ENCODE data around the gene NRP2. TPM values are rescaled to one million over a fixed set of nuclear protein-coding genes. Genes with fewer than 3 reads are reported as not detected.

NRP2 gene
- total RNA-seq, 2 donors from 2014 or later: 69.7 to 92.4 TPM

DNA sequence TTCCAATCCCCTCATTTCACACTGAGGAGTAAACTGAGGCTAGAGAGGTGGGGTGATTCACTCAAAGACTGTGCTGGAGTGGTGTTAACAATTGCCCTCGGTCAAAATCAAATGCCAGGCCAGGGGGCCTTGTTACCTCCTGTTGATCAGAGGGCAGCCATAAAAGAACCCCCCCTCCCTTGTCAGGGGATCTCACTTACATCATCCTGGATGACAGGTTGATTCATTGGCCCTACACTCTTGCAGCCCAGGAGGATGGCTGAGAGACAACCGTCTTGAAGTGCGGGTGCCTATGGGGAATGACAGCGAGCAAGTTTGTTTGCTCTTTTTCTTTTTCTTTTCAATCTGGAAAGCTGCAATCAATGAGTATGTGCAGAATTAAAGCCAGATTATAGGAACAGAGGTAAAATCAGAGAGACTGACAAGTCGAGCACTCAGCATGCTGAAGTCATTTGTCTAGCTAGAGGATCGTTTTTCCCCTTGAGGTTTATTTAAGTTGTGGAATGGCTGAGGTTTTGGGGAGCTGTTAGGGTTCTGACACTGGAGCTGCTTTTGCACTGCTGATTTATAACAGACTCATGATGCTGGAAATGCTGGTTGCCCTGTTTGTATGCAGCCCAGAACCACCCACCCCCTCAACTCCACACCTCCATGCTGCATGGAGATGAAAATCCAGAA lies 26.4 kb upstream of the NRP2 start:
- Histone ChIP-seq H3K4me1 (ENCODE audit: control insufficient read depth, insufficient read depth, low read length) (no peaks in the 10 kb centered on the region), H3K9ac (ENCODE audit: extremely low read depth, low read length, poor library complexity, severe bottlenecking) (no peak overlapping the region), H3K4me3 (ENCODE audit: low read length) (no peak overlapping the region), H3K27me3 (ENCODE audit: control insufficient read depth, insufficient read depth, low read length, poor library complexity, severe bottlenecking) (peaks cover 31% of the 10 kb centered on the region), H3K36me3 (ENCODE audit: control insufficient read depth, insufficient read depth, low read length) (no peaks in the 10 kb centered on the region), H3K27ac (ENCODE audit: low read depth, low read length) (no peak overlapping the region), H3K9me3 (ENCODE audit: control insufficient read depth, low read length) (no peaks in the 10 kb centered on the region)
- TF ChIP-seq, protein P1, sequence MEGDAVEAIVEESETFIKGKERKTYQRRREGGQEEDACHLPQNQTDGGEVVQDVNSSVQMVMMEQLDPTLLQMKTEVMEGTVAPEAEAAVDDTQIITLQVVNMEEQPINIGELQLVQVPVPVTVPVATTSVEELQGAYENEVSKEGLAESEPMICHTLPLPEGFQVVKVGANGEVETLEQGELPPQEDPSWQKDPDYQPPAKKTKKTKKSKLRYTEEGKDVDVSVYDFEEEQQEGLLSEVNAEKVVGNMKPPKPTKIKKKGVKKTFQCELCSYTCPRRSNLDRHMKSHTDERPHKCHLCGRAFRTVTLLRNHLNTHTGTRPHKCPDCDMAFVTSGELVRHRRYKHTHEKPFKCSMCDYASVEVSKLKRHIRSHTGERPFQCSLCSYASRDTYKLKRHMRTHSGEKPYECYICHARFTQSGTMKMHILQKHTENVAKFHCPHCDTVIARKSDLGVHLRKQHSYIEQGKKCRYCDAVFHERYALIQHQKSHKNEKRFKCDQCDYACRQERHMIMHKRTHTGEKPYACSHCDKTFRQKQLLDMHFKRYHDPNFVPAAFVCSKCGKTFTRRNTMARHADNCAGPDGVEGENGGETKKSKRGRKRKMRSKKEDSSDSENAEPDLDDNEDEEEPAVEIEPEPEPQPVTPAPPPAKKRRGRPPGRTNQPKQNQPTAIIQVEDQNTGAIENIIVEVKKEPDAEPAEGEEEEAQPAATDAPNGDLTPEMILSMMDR (conservative IDR thresholded peaks at IDR 0.05): no peak
- H3K27me3 Mint-ChIP-seq (ENCODE audit: insufficient read depth): peaks cover 10% of the 10 kb centered on the region
- no peak overlapping the region for H3K27ac Mint-ChIP-seq
- H3K4me3 Mint-ChIP-seq: no peak overlapping the region
- H3K9me3 Mint-ChIP-seq: no peaks in the 10 kb centered on the region
- 58 to 73% methylated on average over 4 to 6 of the region's 6 CpGs for WGBS, 2 experiments (ENCODE audit: insufficient coverage in 1 of 2, insufficient read length in 1 of 2)
- H3K4me1 Mint-ChIP-seq: no peaks in the 10 kb centered on the region
- no peaks in the 10 kb centered on the region for H3K36me3 Mint-ChIP-seq (ENCODE audit: low read depth)
- DNase-seq: no peak

DNA sequence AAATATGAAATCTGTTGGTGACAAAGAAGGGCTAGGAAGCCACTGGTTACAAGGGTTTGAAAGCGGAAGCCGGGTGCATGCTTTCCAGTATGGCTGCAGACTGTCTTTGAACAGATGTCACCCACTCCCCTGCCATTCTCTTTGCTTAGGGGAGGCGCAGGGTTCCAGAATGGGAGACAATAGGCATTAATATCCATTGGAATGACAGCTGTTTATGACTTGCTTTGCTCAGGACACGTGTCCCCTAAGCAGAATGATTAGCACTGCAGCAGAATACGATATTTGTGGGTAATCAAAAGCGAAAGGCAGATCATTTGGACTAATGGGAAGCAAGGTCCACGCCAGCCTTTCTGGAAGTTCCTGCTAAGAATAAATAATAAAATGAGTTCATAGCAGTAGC lies 25.8 kb upstream of the NRP2 start:
- no peaks in the 10 kb centered on the region for H3K36me3 ChIP-seq (ENCODE audit: control insufficient read depth, insufficient read depth, low read length)
- H3K4me1 Mint-ChIP-seq: no peaks in the 10 kb centered on the region
- no peaks in the 10 kb centered on the region for H3K36me3 Mint-ChIP-seq (ENCODE audit: low read depth)
- H3K27ac ChIP-seq (ENCODE audit: low read depth, low read length): no peak overlapping the region
- DNase-seq: no peak
- WGBS, 2 experiments (ENCODE audit: insufficient coverage in 1 of 2, insufficient read length in 1 of 2): 85 to 89% methylated on average over 6 to 7 of the region's 7 CpGs
- H3K4me3 ChIP-seq (ENCODE audit: low read length): no peak overlapping the region
- TF ChIP-seq, protein P1 (conservative IDR thresholded peaks at IDR 0.05): no peak
- no peaks in the 10 kb centered on the region for H3K4me1 ChIP-seq (ENCODE audit: control insufficient read depth, insufficient read depth, low read length)
- H3K9me3 Mint-ChIP-seq: no peaks in the 10 kb centered on the region
- no peaks in the 10 kb centered on the region for H3K9me3 ChIP-seq (ENCODE audit: control insufficient read depth, low read length)
- H3K27me3 Mint-ChIP-seq (ENCODE audit: insufficient read depth): peaks cover 10% of the 10 kb centered on the region
- H3K9ac ChIP-seq (ENCODE audit: extremely low read depth, low read length, poor library complexity, severe bottlenecking): no peak overlapping the region
- no peak overlapping the region for H3K4me3 Mint-ChIP-seq
- H3K27me3 ChIP-seq (ENCODE audit: control insufficient read depth, insufficient read depth, low read length, poor library complexity, severe bottlenecking): peaks cover 36% of the 10 kb centered on the region
- no peak overlapping the region for H3K27ac Mint-ChIP-seq

DNA sequence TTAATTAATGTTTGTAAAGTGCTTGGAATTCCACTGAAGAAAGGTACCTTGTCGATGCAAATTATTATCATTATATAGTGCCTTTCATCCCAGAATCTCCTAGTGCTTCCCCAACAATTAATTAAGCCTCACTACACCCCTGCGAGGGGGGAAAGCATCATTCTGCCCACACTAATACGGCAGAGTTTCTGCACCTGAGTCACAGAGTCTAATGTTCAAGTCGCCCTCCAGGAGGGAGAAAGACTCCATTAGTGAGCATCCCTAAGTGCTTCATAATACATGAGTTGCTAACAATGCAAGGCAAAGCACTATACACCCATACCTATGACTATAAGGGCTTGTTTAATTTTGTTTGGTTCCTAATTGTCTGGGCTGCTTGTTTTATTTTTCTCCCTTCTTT lies 25.4 kb upstream of the NRP2 start:
- Mint-ChIP-seq H3K27ac (no peak overlapping the region), H3K4me1 (no peaks in the 10 kb centered on the region), H3K4me3 (no peak overlapping the region), H3K9me3 (no peaks in the 10 kb centered on the region), H3K36me3 (ENCODE audit: low read depth) (no peaks in the 10 kb centered on the region), H3K27me3 (ENCODE audit: insufficient read depth) (peaks cover 9% of the 10 kb centered on the region)
- no peak overlapping the region for H3K4me3 ChIP-seq (ENCODE audit: low read length)
- no peaks in the 10 kb centered on the region for H3K9me3 ChIP-seq (ENCODE audit: control insufficient read depth, low read length)
- DNase-seq: no peak
- no peaks in the 10 kb centered on the region for H3K36me3 ChIP-seq (ENCODE audit: control insufficient read depth, insufficient read depth, low read length)
- H3K9ac ChIP-seq (ENCODE audit: extremely low read depth, low read length, poor library complexity, severe bottlenecking): no peak overlapping the region
- no peaks in the 10 kb centered on the region for H3K4me1 ChIP-seq (ENCODE audit: control insufficient read depth, insufficient read depth, low read length)
- TF ChIP-seq, protein P1 (conservative IDR thresholded peaks at IDR 0.05): no peak
- no peak overlapping the region for H3K27ac ChIP-seq (ENCODE audit: low read depth, low read length)
- WGBS, 2 experiments (ENCODE audit: insufficient coverage in 1 of 2, insufficient read length in 1 of 2): 82 to 92% methylated on average over 3 to 4 of the region's 4 CpGs
- H3K27me3 ChIP-seq (ENCODE audit: control insufficient read depth, insufficient read depth, low read length, poor library complexity, severe bottlenecking): peaks cover 37% of the 10 kb centered on the region

Data from endodermal cell (in vitro differentiated cells).